SK-N-MC (cell line): ENCODE results near the gene CLIC5.

Experiments used
- EZH2 ChIP-seq: fragments of 200-600 bp; sonication (generic); IDR thresholded peaks from one replicate; pipeline ENCODE4 v1.6.1; 2017; ENCODE audit warnings: antibody characterized with exemption
- FOXP2 ChIP-seq: optimal IDR thresholded peaks from 2 replicates; pipeline ENCODE3; 2011; ENCODE audit warnings: mild to moderate bottlenecking, moderate library complexity; ENCODE audit not compliant: insufficient read depth; ENCODE audit errors: extremely low read length, control extremely low read depth
- POLR2AphosphoS5 ChIP-seq: IDR thresholded peaks from 2 replicates; pipeline ENCODE4 v1.6.1; 2012; ENCODE audit warnings: mild to moderate bottlenecking, low read depth, low read length, borderline replicate concordance

- no peak for TF ChIP-seq POLR2AphosphoS5
- no peak for TF ChIP-seq EZH2
- TF ChIP-seq FOXP2 = no peak
Observed at GRCh38 chr6:46016063-46016608, 476 bp upstream of the CLIC5 start.
